SU-DHL-6 (cell line): Measurements from ENCODE around the gene CCNI2.

Experiments
- H2AFZ ChIP-seq: fragments of 200-600 bp; sonication (generic); 2 replicates; pipeline ENCODE4 v1.6.1; 2014; ENCODE audit warnings: low read depth, mild to moderate bottlenecking, moderate library complexity, mixed read lengths, antibody characterized with exemption, low read length; ENCODE audit not compliant: severe bottlenecking
- H3F3A ChIP-seq: fragments of 200-600 bp; shearing (Covaris generic); 2 replicates; pipeline ENCODE4 v1.6.0; 2016; ENCODE audit warnings: antibody characterized with exemption, mild to moderate bottlenecking; ENCODE audit not compliant: insufficient read depth
- H3K27ac ChIP-seq: fragments of 200-600 bp; sonication (generic); 2 replicates; pipeline ENCODE4 v1.5.1; 2016; ENCODE audit warnings: low read depth, mild to moderate bottlenecking, low read length, moderate library complexity, mixed read lengths
- H3K27me3 ChIP-seq: fragments of 200-600 bp; sonication (generic), shearing (Covaris generic); 2 replicates; pipeline ENCODE4 v1.6.0; 2014; ENCODE audit warnings: mild to moderate bottlenecking, low read length
- H3K36me3 ChIP-seq: fragments of 200-600 bp; sonication (generic); 2 replicates; pipeline ENCODE4 v1.6.1; 2014; ENCODE audit warnings: mild to moderate bottlenecking, low read length, mixed read lengths
- H3K4me2 ChIP-seq: fragments of 300-600, 200-600 bp; shearing (Covaris generic), sonication (generic); 2 replicates; pipeline ENCODE4 v1.6.0; 2014; ENCODE audit warnings: low read length, low read depth, mild to moderate bottlenecking; ENCODE audit not compliant: poor library complexity, severe bottlenecking
- H3K4me3 ChIP-seq: fragments of 200-600 bp; sonication (generic); 2 replicates; pipeline ENCODE4 v1.5.1; 2014; ENCODE audit warnings: antibody characterized with exemption, low read length, mild to moderate bottlenecking, mixed read lengths; ENCODE audit not compliant: insufficient read depth, poor library complexity, severe bottlenecking
- H3K79me2 ChIP-seq: fragments of 200-600 bp; sonication (generic); 2 replicates; pipeline ENCODE4 v1.6.1; 2014; ENCODE audit warnings: mild to moderate bottlenecking, low read length, moderate library complexity; ENCODE audit not compliant: insufficient read depth
- H3K9ac ChIP-seq: fragments of 200-600 bp; sonication (generic); 2 replicates; pipeline ENCODE4 v1.7.0; 2014; ENCODE audit warnings: mild to moderate bottlenecking, low read length
- H3K9me2 ChIP-seq: fragments of 200-600 bp; sonication (generic); replicated peaks from 2 replicates; pipeline ENCODE4 v1.6.1; 2014; ENCODE audit warnings: low read length; ENCODE audit not compliant: insufficient read depth
- H3K9me3 ChIP-seq: fragments of 200-600 bp; sonication (generic); 2 replicates; pipeline ENCODE4 v1.6.1; 2014; ENCODE audit warnings: low read length, mixed read lengths; ENCODE audit not compliant: insufficient read depth
- H4K20me1 ChIP-seq: fragments of 200-600 bp; sonication (generic); 2 replicates; pipeline ENCODE4 v1.6.1; 2014; ENCODE audit warnings: low read depth, mild to moderate bottlenecking, antibody characterized with exemption, low read length, moderate library complexity, mixed read lengths
- EZH2phosphoT487 ChIP-seq: fragments of 200-600 bp; sonication (generic), shearing (Covaris generic); conservative IDR thresholded peaks from 2 replicates; pipeline ENCODE4 v1.6.1; 2018; ENCODE audit warnings: mild to moderate bottlenecking, antibody characterized with exemption, low read length, moderate library complexity, mixed read lengths
- TF ChIP-seq, protein P1 (sequence below): fragments of 200-600 bp; sonication (generic); IDR thresholded peaks from one replicate; pipeline ENCODE4 v1.5.1; 2017; ENCODE audit warnings: antibody characterized with exemption, mild to moderate bottlenecking, low read length, moderate library complexity; ENCODE audit not compliant: insufficient read depth, poor library complexity, severe bottlenecking

The CCNI2 gene

DNA sequence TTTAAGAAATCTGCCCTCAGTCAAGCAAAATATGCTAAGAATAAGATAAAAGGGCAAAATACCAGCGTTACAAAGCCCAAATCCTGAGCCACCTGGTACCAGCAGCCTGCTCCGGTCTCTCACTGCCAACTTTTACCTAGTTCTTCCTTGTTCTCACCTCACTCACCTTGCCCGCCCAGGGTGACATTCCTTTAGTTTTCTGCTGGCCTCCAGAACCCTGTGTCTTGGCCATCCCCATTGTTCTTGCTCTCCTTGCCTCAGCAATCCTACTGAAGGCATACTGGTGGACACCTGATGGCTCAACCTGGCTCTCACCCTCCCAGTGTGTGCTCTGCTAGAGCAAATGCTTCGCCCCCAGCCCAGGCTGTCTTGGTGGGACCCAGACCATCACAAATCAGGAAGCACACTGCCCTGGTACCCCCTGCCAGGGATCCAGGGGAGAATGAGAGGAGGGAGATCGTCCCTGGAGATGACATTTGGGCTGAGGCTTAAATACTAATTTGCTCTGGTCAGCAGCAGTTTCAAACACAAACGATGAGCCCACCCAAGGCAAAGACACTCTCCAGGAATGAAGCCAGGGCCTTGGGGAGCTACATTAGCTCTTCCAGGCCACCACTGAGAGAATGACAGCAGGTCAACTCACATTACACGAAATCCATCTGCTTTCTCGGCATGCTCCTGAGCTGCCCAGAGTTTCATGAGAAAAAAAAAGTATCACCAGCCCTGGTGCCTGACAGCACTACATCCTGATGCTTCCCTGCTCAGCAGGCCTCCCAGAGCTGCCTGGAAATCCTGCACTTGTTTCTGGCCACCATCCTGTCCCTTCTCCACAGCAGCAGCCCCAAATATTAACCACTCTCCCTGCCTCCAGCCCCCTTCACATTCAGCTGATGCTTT is 42.0 kb downstream of the CCNI2 start:
- H4K20me1 ChIP-seq: no peaks in the 10 kb centered on the region
- no peaks in the 10 kb centered on the region for H3K9me2 ChIP-seq
- no peak overlapping the region for H2AFZ ChIP-seq
- H3K36me3 ChIP-seq: no peaks in the 10 kb centered on the region
- H3K4me3 ChIP-seq: no peak overlapping the region
- H3K27ac ChIP-seq: no peak overlapping the region
- no peaks in the 10 kb centered on the region for H3K79me2 ChIP-seq
- no peak for TF ChIP-seq EZH2phosphoT487
- TF ChIP-seq, protein P1, sequence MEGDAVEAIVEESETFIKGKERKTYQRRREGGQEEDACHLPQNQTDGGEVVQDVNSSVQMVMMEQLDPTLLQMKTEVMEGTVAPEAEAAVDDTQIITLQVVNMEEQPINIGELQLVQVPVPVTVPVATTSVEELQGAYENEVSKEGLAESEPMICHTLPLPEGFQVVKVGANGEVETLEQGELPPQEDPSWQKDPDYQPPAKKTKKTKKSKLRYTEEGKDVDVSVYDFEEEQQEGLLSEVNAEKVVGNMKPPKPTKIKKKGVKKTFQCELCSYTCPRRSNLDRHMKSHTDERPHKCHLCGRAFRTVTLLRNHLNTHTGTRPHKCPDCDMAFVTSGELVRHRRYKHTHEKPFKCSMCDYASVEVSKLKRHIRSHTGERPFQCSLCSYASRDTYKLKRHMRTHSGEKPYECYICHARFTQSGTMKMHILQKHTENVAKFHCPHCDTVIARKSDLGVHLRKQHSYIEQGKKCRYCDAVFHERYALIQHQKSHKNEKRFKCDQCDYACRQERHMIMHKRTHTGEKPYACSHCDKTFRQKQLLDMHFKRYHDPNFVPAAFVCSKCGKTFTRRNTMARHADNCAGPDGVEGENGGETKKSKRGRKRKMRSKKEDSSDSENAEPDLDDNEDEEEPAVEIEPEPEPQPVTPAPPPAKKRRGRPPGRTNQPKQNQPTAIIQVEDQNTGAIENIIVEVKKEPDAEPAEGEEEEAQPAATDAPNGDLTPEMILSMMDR: no peak
- no peaks in the 10 kb centered on the region for H3F3A ChIP-seq
- no peak overlapping the region for H3K9ac ChIP-seq
- no peaks in the 10 kb centered on the region for H3K9me3 ChIP-seq
- H3K4me2 ChIP-seq: no peak overlapping the region
- no peaks in the 10 kb centered on the region for H3K27me3 ChIP-seq

DNA sequence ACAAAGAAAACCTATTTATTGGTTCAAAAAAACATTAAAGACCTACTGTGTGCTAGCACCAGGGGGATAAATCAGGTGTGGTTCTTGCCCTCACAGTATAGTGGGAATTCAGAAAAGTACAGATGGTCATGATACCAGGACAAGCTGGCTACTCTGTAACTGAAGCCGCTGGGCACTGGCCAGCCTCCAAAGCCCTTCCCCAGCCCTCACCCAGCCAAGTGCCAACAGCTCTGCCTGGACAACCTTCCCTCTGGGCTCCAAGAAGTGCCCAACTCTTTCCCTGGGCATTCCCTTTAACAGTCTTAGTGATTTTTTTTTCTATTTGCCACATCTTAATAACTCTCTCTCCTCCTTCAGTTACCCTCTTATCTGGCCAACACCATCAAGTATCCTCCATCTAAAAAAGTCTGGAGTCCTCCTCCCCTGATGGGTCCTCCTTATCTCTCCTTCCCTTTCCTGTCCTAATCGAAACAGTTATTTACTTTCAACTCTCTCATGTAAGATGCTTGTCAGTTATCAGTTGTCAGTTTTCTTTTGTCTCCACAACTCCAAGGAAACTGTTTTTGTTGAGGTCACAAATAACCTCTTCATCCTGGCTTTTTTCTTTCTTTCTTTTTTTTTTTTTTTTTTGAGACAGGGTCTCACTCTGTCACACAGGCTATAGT is 43.1 kb downstream of the CCNI2 start:
- no peak overlapping the region for H3K4me3 ChIP-seq
- H2AFZ ChIP-seq: no peak overlapping the region
- no peaks in the 10 kb centered on the region for H3K36me3 ChIP-seq
- no peaks in the 10 kb centered on the region for H3K79me2 ChIP-seq
- H3K27ac ChIP-seq: no peak overlapping the region
- no peak overlapping the region for H3K9ac ChIP-seq
- H3K27me3 ChIP-seq: 0 out of 2 replicates have a peak, but pooled peaks cover 2% of the 10 kb centered on the region
- TF ChIP-seq, protein P1: no peak
- no peak for TF ChIP-seq EZH2phosphoT487
- no peak overlapping the region for H3K4me2 ChIP-seq
- no peaks in the 10 kb centered on the region for H4K20me1 ChIP-seq
- no peaks in the 10 kb centered on the region for H3K9me2 ChIP-seq
- no peaks in the 10 kb centered on the region for H3F3A ChIP-seq
- no peaks in the 10 kb centered on the region for H3K9me3 ChIP-seq

DNA sequence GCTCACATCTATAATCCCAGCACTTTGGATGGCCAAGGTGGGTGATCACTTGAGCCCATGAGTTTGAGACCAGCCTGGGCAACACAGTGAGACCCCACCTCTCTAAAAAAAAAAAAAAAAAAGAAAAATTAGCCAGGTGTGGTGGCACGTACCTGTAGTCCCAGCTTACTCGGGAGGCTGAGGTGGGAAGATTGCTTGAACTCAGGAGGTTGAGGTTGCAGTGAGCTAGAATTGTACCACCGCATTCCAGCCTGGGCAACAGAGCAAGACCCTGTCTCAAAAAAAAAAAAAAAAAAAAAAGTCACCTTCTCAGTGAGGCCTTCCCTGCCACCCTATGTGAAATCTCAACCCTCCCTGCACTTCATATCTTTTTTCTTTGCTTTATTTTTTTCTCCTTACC is 43.8 kb downstream of the CCNI2 start:
- Histone ChIP-seq H4K20me1 (no peaks in the 10 kb centered on the region), H3K9ac (no peak overlapping the region), H3K79me2 (no peaks in the 10 kb centered on the region), H2AFZ (no peak overlapping the region), H3F3A (no peaks in the 10 kb centered on the region), H3K4me2 (no peak overlapping the region), H3K36me3 (no peaks in the 10 kb centered on the region), H3K27me3 (0 out of 2 replicates have a peak, but pooled peaks cover 2% of the 10 kb centered on the region), H3K4me3 (no peak overlapping the region), H3K27ac (no peak overlapping the region), H3K9me2 (no peaks in the 10 kb centered on the region), H3K9me3 (no peaks in the 10 kb centered on the region)
- TF ChIP-seq, protein P1: no peak
- no peak for TF ChIP-seq EZH2phosphoT487
